Left lung (tissue), 10 donors: ENCODE measurements around the gene MACROD2. TPM values are rescaled to one million over a fixed set of nuclear protein-coding genes. Genes with fewer than 3 reads are reported as not detected.
"Not testable (repeated sequence)": the region's sequence is repeated elsewhere in the genome, so short reads cannot be mapped to it uniquely, and the experiment has no call there.

ENCODE experiments used
- ATAC-seq: fragments of 200-7000 bp; cut with Tn5 transposase; one replicate; pipeline ENCODE4 v1.9.1; 2020; ENCODE audit warnings: moderate library complexity
- DNase-seq, 4 donors: peaks; one replicate each; pipeline ENCODE4 v3.0.0-alpha.2; 2013 to 2020
- H3K27ac ChIP-seq, 2 donors: fragments of 200-600 bp; sonication (generic) in 1 of 2; one replicate each; pipeline versions ENCODE4 v1.5.0 to v1.8.0; 2020 to 2021
- H3K27me3 ChIP-seq, 2 donors: fragments of 200-600 bp; sonication (generic) in 1 of 2; one replicate each; pipeline versions ENCODE4 v1.5.0 to v1.8.0; 2020 to 2021
- H3K36me3 ChIP-seq, 2 donors: fragments of 200-600 bp; sonication (generic) in 1 of 2; one replicate each; pipeline versions ENCODE4 v1.5.0 to v1.8.0; 2020 to 2021
- H3K4me1 ChIP-seq, 2 donors: fragments of 200-600 bp; one replicate each; pipeline ENCODE4 v1.8.0; 2021
- H3K4me3 ChIP-seq, 2 donors: fragments of 200-600 bp; sonication (generic) in 1 of 2; one replicate each; pipeline versions ENCODE4 v1.5.0 to v1.8.0; 2020 to 2021; ENCODE audit warnings: mild to moderate bottlenecking in 1 of 2
- H3K9me3 ChIP-seq, 2 donors: fragments of 200-600 bp; sonication (generic) in 1 of 2; one replicate each; pipeline versions ENCODE4 v1.5.0 to v1.8.0; 2020 to 2021
- CTCF ChIP-seq, 2 donors: fragments of 200-600 bp; sonication (generic) in 1 of 2; IDR thresholded peaks; one replicate each; pipeline versions ENCODE4 v1.5.0 to v1.8.0; 2021; ENCODE audit warnings: antibody characterized with exemption in 2 of 2
- intact Hi-C, 2 donors: fragments of 100-400 bp; cut with DNase I; formaldehyde crosslinking; loops; one replicate each; pipeline versions ENCODE4 v1.11.2 to v1.14.2; 2022
- polyA plus RNA-seq, 6 donors: library from polyadenylated mRNA; unstranded; fragments of 120-200 nt; gene quantifications; one replicate each; pipeline ENCODE4 v1.2.1, GENCODE V29; 2013; ENCODE audit not compliant: insufficient read length in 6 of 6
- total RNA-seq, 2 donors: library from RNA; stranded (reverse); fragmentation: NEBNext Ultra II Directional; extraction: Animal tissue kit (Norgen Biotek cat#: 25700); gene quantifications; one replicate each; pipeline ENCODE4 v1.2.1, GENCODE V29; 2021
- donor health status: DM: no; HTN: yes; CAD: no.
- donor health status: DM: no; HTN: no; CAD: no.

MACROD2 gene
- total and polyA plus RNA-seq, 8 donors = 6.1 to 23.6 (median 8.9) TPM

GRCh38 chr20:14450256-14450655 is 454.9 kb downstream of the MACROD2 start:
- no peaks in the 10 kb centered on the region for H3K4me1 ChIP-seq
- intact Hi-C loops = no loop called here
- ATAC-seq (no peak), DNase-seq (no peak)
- no peaks in the 10 kb centered on the region for H3K27me3 ChIP-seq
- H3K9me3 ChIP-seq = no peaks in the 10 kb centered on the region
- no peak overlapping the region for H3K27ac ChIP-seq
- no peak for TF ChIP-seq CTCF (IDR thresholded peaks at IDR 0.05)
- no peak overlapping the region for H3K4me3 ChIP-seq
- H3K36me3 ChIP-seq = no peaks in the 10 kb centered on the region

- H3K27me3 ChIP-seq = no peaks in the 10 kb centered on the region
- ATAC-seq = no peak
Observed at GRCh38 chr20:14451458-14451857, 456.1 kb downstream of the MACROD2 start.

GRCh38 chr20:14453259-14453658 is 457.9 kb downstream of the MACROD2 start:
- Histone ChIP-seq H3K4me1 (no peaks in the 10 kb centered on the region), H3K27ac (no peak overlapping the region), H3K36me3 (no peaks in the 10 kb centered on the region), H3K9me3 (peaks cover 0 to 2% of the 10 kb centered on the region in 2 donors), H3K4me3 (no peak overlapping the region), H3K27me3 (no peaks in the 10 kb centered on the region)
- DNase-seq = no peak
- intact Hi-C loops = no loop called here
- ATAC-seq = no peak
- TF ChIP-seq CTCF (IDR thresholded peaks at IDR 0.05) = no peak

More at GRCh38 chr20:14451458-14451857, 456.1 kb downstream of the MACROD2 start:
- no peak for DNase-seq
- Histone ChIP-seq H3K4me1 (no peaks in the 10 kb centered on the region), H3K9me3 (no peaks in the 10 kb centered on the region), H3K4me3 (no peak overlapping the region), H3K36me3 (no peaks in the 10 kb centered on the region), H3K27ac (no peak overlapping the region)
- intact Hi-C loops = no loop called here
- no peak for TF ChIP-seq CTCF (IDR thresholded peaks at IDR 0.05)

- no peak overlapping the region for H3K27ac ChIP-seq
- no peak for TF ChIP-seq CTCF (IDR thresholded peaks at IDR 0.05)
- no peaks in the 10 kb centered on the region for H3K27me3 ChIP-seq
- peaks cover 0 to 2% of the 10 kb centered on the region in 2 donors for H3K9me3 ChIP-seq
- no peak overlapping the region for H3K4me3 ChIP-seq
- no peaks in the 10 kb centered on the region for H3K4me1 ChIP-seq
- DNase-seq (no peak), ATAC-seq (no peak)
- no peaks in the 10 kb centered on the region for H3K36me3 ChIP-seq
- intact Hi-C loops = no loop called here
Observed at GRCh38 chr20:14454296-14454695, 459.0 kb downstream of the MACROD2 start.

GRCh38 chr20:14467104-14467827 is 471.9 kb downstream of the MACROD2 start:
- H3K4me3 ChIP-seq, intact Hi-C loops, H3K36me3 ChIP-seq, H3K27ac ChIP-seq, H3K4me1 ChIP-seq, H3K27me3 ChIP-seq, DNase-seq, ATAC-seq: not testable (repeated sequence)
- H3K9me3 ChIP-seq = peaks cover 0 to 13% of the 10 kb centered on the region in 2 donors
